HG03457 (cell line): ENCODE results near the gene RANBP1.

ENCODE experiments used
- ATAC-seq: cut with Tn5 transposase; IDR thresholded peaks from one replicate; pipeline ENCODE4 v1.9.1; 2021; ENCODE audit warnings: moderate number of reproducible peaks; ENCODE audit not compliant: unreplicated experiment

The RANBP1 gene

GRCh38 chr22:20107951-20108756 is 7.8 kb upstream of the RANBP1 start:
- ATAC-seq: no peak

DNA sequence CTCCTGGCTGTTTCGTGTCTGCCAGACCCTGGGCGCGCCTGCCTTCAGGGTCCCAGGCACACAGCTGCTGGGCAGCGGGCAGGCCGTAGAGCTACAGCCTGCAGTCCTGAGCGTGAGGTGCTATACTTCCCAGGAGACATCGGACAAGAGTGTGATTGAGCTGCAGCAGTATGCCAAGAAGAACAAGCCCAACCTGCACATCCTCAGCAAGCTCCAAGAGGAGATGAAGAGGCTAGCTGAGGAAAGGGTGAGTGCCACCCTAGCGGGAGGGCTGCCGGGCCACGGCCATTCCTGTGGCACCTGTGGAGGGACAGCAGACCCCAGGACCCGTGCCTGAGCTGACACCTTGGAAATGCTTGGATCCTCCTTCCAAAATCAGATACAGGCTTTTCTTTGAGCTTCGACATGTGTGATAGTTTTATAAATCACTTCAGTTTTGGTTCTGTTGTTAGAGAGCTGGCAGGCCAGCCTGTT is 7.1 kb upstream of the RANBP1 start:
- no peak for ATAC-seq

- ATAC-seq: no peak
Observed at GRCh38 chr22:20109411-20110358, 6.2 kb upstream of the RANBP1 start.

GRCh38 chr22:20110359-20110985 is 5.4 kb upstream of the RANBP1 start:
- no peak for ATAC-seq

GRCh38 chr22:20111045-20111688 is 4.7 kb upstream of the RANBP1 start:
- no peak for ATAC-seq

GRCh38 chr22:20111689-20112622 is 3.9 kb upstream of the RANBP1 start:
- no peak for ATAC-seq

DNA sequence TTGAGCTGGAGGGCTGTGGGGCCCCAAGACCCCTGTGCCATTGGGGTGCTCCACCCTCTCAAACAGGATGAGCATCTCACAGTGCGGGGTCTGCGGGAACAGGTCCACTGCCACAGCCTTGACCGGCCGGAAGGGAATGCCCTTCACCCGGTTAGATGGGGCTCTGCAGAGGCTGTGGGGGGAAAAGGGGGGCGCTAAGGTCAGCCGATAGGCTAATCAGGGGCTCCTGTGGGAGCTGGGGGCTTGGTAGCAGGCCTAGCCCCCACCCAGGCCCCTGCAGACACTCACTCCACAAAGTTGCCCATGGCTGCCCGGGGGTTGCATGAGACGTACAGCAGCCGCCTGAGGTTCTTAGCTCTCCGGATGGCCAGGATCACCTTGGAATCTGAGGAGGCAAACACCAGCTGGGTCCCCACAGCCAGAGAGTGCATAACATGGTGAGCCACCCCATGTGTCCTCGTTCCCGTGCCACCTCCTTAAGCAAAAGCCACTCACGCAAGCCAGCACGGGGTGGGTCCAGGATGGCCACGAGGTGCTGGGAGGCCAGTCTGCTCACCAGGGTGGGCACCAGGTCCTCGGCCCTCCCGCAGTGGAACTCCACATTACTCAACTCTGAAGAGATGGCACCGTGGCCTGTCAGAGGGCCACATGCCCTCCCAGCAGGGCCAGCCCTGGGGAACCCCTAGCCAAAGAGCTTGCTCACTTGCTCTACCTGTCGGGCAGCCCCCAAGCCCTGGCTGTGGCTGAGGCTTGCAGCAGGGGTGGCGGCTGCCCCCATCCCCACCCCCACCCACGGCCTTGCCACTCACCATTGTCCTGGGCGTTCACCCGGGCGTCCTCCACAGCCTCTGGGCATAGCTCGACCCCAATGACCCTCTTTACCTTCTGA is 3.0 kb upstream of the RANBP1 start:
- ATAC-seq: no peak

DNA sequence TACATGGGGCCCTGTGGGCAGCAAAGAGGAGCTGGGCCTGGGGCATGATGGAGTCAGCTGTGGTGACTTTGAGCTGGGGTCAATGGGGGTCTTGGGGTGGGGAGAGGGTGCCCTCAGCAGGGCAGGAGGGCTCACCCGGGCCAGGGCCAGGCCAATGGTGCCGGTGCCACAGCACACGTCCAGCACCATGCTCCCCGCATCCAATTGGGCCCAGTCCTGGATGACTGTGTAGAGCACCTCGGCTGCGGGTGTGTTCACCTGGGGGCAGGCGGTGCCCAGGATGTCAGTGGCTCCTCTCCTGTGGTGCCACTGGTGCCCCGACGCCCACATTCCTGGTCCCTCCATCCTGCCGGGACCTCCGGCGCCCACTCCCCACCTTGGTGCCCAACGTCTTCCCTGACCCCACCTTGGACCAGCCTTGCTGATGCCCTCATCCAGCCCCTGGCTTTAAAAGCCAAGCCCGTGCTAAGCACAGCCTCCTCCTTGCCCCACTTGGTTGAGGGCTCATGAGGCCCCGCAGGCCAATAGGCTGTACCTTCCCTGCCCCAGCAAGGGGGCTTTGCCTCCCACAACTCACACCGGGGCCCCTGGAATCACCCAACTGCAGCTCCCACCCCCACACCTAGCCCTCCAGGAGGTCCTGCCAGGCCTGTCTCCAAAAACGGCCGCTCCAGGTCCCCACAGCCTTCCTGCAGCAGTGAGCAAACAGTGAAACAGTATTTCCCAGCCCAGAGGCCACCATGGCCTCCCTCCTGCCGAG is 2.2 kb upstream of the RANBP1 start:
- no peak for ATAC-seq

DNA sequence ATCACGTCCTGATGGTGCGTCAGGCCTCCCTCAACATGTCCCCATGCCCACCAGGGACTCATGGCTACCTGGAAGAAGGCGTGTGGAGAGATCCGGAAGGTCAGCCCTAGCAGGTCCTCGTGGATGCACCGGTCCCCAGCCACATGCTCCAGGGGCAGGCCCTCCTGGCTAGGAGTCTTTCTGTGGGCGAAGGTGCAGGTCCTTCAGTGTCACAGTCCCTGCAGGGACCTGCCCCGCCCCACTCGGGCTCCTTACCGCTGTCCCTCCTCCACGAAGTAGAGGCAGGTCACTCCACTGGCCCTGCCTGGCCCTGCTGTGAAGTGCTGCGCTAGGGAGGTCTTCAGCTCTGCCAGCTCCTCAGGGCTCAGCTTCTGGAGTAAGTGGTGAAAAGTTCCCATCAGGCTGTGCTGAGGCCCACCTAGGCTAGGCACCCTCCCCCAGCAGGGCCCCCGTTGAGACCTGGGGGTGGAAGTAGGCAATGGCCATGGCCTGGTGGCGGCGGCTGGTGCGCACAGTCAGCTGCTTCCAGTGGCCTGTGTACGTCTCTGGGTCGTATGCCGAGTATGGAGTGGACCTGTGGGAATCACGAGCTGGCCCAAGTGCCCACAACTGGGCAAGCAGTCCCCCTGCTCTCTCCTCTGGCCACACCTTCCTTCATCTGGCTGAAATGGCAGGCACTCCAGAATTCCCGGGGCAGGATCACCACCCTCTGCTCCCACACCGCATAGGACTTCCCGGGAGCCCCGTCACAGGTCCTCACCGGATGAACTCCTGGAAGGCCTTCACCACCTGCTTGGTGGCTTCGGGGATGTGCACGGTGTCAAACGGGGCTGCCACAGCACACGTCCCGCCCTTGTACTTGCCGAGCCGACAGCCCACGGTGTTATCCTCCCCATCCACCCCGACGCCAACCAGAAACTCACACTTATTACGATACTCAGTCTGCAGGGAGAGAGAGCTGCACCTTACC is 1.1 kb upstream of the RANBP1 start:
- ATAC-seq: no peak

GRCh38 chr22:20116376-20116950 is 559 bp downstream of the RANBP1 start:
- ATAC-seq: no peak

GRCh38 chr22:20116951-20117632 is 1.2 kb downstream of the RANBP1 start, which contains the start of gene TRMT2A:
Gene TRMT2A (minus strand): TSS chr22:20117226. CDS start chr22:20116906, 320 bp downstream.
- ATAC-seq: peak; percentile 60

DNA sequence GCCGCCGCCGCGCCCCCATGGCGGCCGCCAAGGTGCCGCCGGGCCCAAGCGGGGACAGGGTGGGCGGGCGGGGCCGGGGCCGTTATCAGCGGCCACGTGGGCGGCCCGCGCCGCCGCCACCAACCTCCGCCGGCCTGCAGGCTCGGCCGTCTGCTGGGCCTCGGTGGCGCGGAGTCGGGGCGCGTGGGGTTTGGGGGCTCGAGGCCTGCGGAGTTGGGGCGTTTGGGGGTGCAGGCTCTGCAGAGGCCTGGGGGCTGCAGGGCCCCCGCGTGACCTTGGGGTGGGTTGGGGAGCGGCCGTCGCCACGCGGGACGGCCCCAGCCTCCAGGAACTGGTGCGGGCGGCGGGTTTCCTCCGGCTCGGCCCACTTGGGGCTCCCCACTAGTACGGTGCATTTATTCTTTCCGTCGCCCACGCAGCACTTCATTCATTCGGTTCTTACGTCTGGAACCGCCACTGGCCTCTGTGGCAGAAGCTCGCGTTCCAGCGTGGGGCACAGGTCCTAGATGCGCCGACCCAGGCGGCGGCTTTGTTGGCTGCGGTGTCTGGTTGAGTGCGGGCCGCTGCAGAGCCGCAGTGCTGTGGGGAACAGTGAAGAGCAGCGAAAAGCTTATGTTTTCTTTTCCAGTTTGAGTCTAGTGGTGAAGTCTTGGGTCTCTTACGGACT is 1.9 kb downstream of the RANBP1 start:
- ATAC-seq: peak; percentile 8

GRCh38 chr22:20118300-20119020 is 2.6 kb downstream of the RANBP1 start:
- ATAC-seq: no peak

DNA sequence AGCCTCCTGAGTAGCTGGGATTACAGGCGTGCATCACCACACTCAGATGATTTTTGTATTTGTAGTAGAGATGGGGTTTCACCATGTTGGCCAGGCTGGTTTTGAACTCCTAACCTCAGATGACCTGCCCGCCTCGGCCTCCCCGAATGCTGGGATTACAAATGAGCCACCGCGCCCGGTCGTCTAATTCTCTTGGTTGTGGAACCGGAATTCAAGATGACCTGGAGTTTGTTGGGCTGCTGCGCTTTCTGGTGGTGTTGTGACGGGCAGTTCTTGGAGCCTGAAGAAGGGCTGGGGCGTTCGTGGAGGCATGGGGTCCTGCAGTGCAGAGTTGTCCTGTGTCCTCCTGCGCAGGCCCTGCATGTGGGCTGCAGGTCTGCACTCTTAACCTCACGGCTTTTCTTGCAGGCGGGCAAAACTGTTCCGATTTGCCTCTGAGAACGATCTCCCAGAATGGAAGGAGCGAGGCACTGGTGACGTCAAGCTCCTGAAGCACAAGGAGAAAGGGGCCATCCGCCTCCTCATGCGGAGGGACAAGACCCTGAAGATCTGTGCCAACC is 6.0 kb downstream of the RANBP1 start:
- no peak for ATAC-seq
